NB4 (cell line): Measurements from ENCODE around the gene SYNE1.
"Not testable (repeated sequence)": the region's sequence is repeated elsewhere in the genome, so short reads cannot be mapped to it uniquely, and the experiment has no call there.

ENCODE experiments used
- DNase-seq: peaks from one replicate; pipeline ENCODE4 v3.0.0; 2010; ENCODE audit warnings: low read depth
- H3K4me3 ChIP-seq: one replicate; pipeline ENCODE4 v1.5.1; 2011; ENCODE audit warnings: mild to moderate bottlenecking, low read depth, low read length, moderate library complexity
- MAX ChIP-seq: IDR thresholded peaks from 2 replicates; pipeline ENCODE4 v1.6.1; 2011; ENCODE audit warnings: low read depth, low read length
- MYC ChIP-seq: IDR thresholded peaks from 2 replicates; pipeline ENCODE4 v1.6.1; 2011; ENCODE audit warnings: low read depth, low read length
- POLR2A ChIP-seq: IDR thresholded peaks from 2 replicates; pipeline ENCODE4 v1.6.1; 2011; ENCODE audit warnings: mild to moderate bottlenecking; ENCODE audit not compliant: insufficient read length; ENCODE audit errors: extremely low read depth
- TF ChIP-seq, protein P1 (sequence below): IDR thresholded peaks from one replicate; pipeline ENCODE4 v1.5.1; 2012; ENCODE audit warnings: low read depth, low read length

Gene SYNE1

GRCh38 chr6:152543519-152543918, 93.6 kb downstream of the SYNE1 start:
- no peak overlapping the region for H3K4me3 ChIP-seq
- TF ChIP-seq MAX (no peak), MYC (no peak), POLR2A (no peak)
- no peak for DNase-seq

- H3K4me3 ChIP-seq, result no peak overlapping the region
- TF ChIP-seq, protein P1, sequence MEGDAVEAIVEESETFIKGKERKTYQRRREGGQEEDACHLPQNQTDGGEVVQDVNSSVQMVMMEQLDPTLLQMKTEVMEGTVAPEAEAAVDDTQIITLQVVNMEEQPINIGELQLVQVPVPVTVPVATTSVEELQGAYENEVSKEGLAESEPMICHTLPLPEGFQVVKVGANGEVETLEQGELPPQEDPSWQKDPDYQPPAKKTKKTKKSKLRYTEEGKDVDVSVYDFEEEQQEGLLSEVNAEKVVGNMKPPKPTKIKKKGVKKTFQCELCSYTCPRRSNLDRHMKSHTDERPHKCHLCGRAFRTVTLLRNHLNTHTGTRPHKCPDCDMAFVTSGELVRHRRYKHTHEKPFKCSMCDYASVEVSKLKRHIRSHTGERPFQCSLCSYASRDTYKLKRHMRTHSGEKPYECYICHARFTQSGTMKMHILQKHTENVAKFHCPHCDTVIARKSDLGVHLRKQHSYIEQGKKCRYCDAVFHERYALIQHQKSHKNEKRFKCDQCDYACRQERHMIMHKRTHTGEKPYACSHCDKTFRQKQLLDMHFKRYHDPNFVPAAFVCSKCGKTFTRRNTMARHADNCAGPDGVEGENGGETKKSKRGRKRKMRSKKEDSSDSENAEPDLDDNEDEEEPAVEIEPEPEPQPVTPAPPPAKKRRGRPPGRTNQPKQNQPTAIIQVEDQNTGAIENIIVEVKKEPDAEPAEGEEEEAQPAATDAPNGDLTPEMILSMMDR, result no peak
- no peak for DNase-seq
Observed at GRCh38 chr6:152540381-152540780, 96.8 kb downstream of the SYNE1 start.

DNA sequence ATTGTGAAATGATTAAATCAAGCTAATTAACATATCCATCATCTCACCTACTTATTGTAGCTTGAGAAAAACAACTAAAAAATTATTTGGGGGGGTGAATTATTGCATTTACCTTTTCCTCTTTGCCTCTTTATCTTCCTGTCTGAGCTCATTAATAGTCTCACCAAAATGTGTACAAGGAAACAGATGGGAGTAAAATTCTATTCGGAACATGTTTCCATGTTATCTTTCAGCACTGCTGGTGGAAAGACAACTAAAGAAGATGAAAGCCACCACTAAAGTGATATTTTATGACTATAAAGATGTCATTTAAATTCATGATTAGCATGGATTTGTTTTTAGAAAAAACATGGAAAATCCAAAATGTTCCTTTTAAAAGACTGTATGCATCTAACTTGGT, 102.6 kb downstream of the SYNE1 start:
- no peak overlapping the region for H3K4me3 ChIP-seq
- no peak for DNase-seq
- TF ChIP-seq POLR2A (no peak), MAX (no peak), MYC (no peak)
- TF ChIP-seq, protein P1, result no peak

DNA sequence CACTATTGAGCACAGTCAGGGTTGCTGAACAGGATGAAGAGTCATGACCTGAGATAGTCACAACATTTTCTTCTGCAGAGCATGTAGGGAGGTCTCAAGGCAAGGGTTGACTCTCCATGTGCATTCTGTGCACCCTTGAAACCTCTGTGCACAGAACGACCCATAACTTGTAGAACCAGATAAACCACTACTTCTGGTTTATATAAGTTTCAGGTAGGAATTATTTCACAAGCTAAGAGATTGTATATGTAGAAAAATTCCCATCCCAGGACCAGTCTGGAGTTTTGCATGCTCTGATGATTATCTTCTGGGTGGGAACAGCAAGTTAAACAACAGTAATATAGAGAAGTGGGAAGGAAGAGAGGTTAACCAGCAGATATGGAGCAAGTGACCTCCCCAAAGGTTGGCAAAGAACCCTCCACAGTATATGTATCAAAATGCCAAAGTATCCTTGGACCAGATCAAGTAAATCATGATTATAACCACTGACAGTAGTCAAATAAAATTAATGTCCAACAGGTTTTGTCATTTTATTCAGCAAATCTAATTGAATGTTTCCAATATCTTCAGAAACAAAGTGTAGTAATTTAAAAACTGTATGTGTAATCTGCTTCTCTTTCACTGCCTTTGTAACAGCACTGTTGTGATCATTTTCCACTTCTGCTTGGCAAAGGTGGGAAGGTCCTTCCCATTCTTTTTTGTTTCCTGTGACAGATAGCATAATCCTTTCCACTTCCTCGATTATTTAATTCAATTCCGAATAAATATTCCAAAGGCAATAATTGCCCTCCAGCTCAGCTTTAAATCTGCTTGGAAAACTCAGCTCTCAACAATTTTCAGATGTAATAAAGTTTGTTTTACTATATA, 104.4 kb downstream of the SYNE1 start:
- DNase-seq, result no peak
- no peak overlapping the region for H3K4me3 ChIP-seq
- TF ChIP-seq, protein P1, result no peak
- TF ChIP-seq MYC (no peak), MAX (no peak), POLR2A (no peak)

GRCh38 chr6:152531659-152532058, 105.5 kb downstream of the SYNE1 start:
- DNase-seq, result no peak
- TF ChIP-seq MAX (no peak), MYC (no peak), POLR2A (no peak)
- TF ChIP-seq, protein P1, result no peak
- no peak overlapping the region for H3K4me3 ChIP-seq

DNA sequence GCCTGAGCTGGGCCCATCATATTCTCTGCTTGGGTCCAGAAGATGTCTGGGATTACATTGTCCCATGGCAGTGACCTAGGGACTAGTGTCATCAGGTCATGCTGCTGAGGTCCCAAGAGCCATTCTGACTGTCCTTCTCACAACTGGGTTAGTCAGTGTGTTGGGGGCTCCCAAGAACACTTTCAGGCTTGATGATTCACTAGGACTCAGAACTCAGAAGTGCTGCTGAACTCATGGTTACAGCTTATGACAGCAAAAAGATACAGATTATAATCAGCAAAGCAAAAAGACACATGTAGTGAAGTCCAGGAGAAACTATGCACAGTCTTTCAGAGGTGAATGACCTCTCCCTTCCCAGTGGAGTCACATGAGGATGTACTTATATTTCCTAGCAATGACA, 107.8 kb downstream of the SYNE1 start:
- H3K4me3 ChIP-seq, result no peak overlapping the region
- TF ChIP-seq POLR2A (no peak), MAX (no peak), MYC (no peak)
- TF ChIP-seq, protein P1, result no peak
- no peak for DNase-seq

DNA sequence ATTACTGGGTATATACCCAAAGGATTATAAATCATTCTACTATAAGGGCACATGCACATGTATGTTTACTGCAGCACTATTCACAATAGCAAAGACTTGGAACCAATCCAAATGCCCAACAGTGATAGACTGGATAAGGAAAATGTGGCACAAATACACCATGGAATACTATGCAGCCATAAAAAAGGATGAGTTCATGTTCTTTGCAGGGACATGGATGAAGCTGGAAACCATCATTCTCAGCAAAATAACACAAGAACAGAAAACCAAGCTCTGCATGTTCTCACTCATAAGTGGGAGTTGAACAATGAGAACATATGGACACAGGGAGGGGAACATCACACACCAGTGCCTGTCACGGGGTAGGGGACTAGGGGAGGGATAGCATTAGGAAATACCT, 123.0 kb downstream of the SYNE1 start:
- not testable (repeated sequence) for H3K4me3 ChIP-seq, DNase-seq
